HG03196 (cell line): Measurements from ENCODE around the gene TAF12.
"Not testable (repeated sequence)": the region's sequence is repeated elsewhere in the genome, so short reads cannot be mapped to it uniquely, and the experiment has no call there.

Experiments
- ATAC-seq: cut with Tn5 transposase; IDR thresholded peaks from one replicate; pipeline ENCODE4 v1.9.1; 2021; ENCODE audit not compliant: unreplicated experiment

Gene TAF12

GRCh38 chr1:28582248-28582615 lies 60.6 kb downstream of the TAF12 start:
- ATAC-seq, result no peak

- peak; percentile 88 for ATAC-seq
These were observed 61.2 kb downstream of the TAF12 start for GRCh38 chr1:28581531-28582247.

- peak; percentile 20 for ATAC-seq
These were observed 61.9 kb downstream of the TAF12 start for GRCh38 chr1:28580722-28581530.

GRCh38 chr1:28579401-28579800 lies 63.5 kb downstream of the TAF12 start:
- no peak for ATAC-seq

- ATAC-seq, result no peak
These were observed 64.1 kb downstream of the TAF12 start for GRCh38 chr1:28578696-28579218.

GRCh38 chr1:28577738-28578536 lies 64.9 kb downstream of the TAF12 start:
- no peak for ATAC-seq

GRCh38 chr1:28577052-28577678 lies 65.7 kb downstream of the TAF12 start:
- ATAC-seq, result no peak

GRCh38 chr1:28573564-28573963 lies 69.3 kb downstream of the TAF12 start:
- ATAC-seq, result no peak

- ATAC-seq, result not testable (repeated sequence)
These were observed 70.0 kb downstream of the TAF12 start for GRCh38 chr1:28572891-28573290.

GRCh38 chr1:28571911-28572310 lies 71.0 kb downstream of the TAF12 start:
- no peak for ATAC-seq

- ATAC-seq, result no peak
These were observed 75.9 kb downstream of the TAF12 start for GRCh38 chr1:28566931-28567330.

GRCh38 chr1:28565726-28566125 lies 77.1 kb downstream of the TAF12 start:
- ATAC-seq, result no peak

- no peak for ATAC-seq
These were observed 77.8 kb downstream of the TAF12 start for GRCh38 chr1:28565040-28565439.

GRCh38 chr1:28564310-28564709 lies 78.6 kb downstream of the TAF12 start:
- ATAC-seq, result no peak

- no peak for ATAC-seq
These were observed 82.0 kb downstream of the TAF12 start for GRCh38 chr1:28560886-28561285.
